Measurements from ENCODE around the gene UNC5C.

The UNC5C gene

DNA sequence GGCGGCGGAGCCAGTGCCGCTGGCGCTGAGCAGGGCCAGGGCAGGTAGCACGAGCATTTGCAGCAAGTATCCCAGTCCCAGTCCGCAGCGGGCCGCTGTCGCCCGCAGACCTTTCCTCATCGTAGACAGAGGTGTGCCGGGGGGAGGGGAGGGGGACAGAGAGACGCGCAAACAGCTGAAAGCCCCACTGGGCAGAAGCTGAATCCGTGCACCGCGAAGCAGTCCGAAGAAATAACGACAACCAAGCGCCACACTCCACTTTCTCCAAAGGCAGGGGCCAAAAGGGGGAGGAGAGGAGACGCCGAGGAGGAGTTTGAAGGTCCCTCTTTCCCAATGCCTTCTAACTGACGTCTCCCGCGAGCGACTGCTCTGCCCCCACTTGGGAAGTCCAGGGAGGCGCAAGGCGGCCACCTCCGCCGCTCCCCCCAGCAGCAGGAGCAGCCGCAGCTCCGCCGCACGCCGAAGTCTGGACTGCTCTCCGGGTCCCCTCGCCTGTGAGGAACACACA lies at the start of gene UNC5C:
Gene UNC5C, minus strand, starts transcription at position 236 of the 508 bp plus-strand sequence.
- no peak for DNase-seq

DNA sequence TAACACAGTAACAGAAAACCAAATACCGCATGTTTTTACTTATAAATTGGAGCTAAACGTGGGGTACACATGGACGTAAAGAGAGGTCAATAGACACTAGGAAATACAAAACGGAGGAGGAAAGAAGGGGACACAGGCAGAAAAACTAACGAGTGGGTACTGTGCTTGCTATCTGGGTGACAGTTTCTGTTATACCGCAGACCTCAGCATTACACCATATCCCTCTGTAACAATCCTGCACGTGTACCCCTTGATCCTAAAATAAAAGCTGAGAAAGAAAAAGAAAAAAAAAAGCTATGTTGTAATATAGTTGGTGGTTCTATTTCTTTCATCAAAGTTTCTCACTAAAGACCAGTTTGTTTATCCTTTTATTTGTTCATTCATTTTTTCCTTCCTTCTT lies 47.9 kb upstream of the UNC5C start:
- DNase-seq: no peak

DNA sequence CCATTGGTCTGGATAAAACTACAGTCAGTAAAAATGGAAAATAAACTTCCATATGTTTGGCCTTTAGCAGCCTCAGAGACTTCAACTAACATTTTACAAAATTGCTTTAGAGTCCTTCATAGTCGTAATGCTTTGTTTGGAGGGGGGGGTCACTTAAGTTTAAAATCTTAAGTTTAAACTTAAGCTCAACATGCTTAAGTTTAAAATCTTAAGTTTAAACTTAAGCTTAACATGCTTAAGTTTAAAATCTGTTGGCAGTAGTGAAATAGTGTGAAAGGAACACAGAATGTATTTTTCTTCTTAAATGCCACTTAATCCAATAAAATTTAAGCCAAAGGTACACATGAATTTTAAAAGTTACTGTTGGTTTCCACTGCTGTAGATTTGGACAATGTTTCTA lies 45.9 kb upstream of the UNC5C start:
- DNase-seq: no peak

DNA sequence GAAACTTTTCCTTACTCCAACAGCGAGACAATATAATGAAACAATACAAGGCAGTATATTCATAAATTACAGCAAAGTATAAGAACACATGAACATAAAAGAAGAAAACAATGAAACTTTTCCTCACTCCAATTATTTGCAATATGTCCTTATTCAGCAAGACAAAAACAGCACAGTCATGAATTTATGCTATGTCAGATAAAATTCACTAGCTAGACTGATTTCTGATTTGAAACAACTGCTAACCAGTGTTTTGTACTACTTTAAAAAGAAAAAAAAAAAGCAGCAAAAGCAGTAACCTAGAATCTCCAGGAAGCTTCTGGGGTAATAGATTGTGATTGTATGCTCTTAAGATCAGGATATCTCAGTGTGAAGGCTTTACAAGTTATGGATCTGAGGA lies 45.2 kb upstream of the UNC5C start:
- no peak for DNase-seq

DNA sequence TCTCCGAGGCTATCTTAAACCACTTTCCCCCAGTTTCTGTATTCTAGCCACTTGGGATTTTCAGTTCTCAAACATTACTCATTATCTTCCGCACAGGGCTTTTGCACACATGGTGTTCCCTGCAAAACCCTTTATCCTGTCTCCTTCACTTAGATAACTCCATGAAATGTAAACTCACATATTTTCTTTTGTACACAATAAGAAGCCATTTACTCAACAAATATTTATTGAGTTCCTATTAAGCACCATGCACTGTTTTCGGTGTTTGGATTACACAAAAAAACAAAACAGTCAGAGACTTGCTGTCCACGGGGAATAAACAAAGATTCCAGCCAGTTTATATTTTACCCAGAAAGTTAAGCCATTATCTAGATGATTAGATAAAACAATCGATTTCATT lies 42.5 kb upstream of the UNC5C start:
- no peak for DNase-seq

DNA sequence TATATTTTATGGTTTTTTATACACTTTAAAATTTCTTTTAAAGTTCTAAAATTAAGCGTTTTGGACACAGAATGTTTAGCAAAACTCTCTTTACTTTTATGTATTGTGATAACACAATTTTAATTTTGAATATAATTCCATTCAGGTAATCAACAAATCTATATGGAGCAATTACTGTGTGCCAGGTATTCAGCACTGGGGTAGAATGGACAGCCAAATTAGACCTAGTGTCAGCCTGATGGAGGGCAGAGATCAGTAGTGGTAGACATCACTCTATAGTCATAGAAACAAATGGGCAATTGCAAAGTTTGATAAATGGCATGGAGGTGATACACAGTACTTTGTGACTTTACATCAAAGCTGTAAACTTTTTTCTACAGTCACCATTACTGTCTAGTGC lies 41.8 kb upstream of the UNC5C start:
- DNase-seq: no peak

DNA sequence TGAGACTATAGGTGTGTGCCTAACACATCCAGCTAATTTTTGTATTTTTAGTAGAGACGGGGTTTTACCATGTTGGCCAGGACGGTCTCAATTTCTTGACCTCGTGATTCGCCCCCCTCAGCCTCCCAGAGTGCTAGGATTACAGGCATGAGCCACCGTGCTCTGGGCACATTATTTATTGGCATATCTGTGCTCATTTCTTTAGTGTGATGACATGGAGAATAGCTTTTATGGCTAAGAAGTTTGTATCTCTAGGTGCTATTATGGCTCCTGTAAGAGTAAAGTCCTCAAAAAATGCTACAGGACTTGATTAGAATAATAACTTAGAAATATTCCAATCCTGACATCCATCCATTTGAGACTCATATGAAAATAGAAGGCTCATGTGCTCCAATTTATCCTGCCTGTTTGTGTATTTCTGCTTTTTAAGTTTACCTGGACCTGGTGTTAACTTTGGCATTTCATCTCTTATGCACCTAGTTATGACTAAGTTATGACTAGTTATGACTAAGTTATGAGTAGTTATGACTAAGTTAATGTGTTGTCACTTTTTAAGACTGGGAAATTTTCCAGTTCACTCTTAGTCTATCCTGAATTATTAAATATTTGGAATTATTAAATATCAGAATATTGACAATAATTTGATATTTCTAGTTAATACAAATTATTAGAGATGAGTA lies 36.4 kb upstream of the UNC5C start:
- DNase-seq: no peak

DNA sequence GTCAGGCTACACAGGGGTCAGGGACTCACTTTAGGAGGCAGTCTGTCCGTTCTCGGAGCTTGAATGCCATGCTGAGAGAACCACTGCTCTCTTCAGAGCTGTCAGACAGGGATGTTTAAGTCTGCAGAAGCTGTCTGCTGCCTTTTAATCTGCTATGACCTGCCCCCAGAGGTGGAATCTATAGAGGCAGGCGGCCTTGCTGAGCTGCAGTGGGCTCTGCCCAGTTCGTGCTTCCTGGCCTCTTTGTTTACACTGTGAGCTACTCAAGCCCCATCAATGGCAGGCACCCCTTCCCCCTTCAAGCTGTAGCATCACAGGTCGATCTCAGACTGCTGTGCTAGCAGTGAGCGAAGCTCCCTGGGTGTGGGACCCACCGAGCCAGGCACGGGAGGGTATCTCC lies 31.5 kb upstream of the UNC5C start:
- DNase-seq: no peak

DNA sequence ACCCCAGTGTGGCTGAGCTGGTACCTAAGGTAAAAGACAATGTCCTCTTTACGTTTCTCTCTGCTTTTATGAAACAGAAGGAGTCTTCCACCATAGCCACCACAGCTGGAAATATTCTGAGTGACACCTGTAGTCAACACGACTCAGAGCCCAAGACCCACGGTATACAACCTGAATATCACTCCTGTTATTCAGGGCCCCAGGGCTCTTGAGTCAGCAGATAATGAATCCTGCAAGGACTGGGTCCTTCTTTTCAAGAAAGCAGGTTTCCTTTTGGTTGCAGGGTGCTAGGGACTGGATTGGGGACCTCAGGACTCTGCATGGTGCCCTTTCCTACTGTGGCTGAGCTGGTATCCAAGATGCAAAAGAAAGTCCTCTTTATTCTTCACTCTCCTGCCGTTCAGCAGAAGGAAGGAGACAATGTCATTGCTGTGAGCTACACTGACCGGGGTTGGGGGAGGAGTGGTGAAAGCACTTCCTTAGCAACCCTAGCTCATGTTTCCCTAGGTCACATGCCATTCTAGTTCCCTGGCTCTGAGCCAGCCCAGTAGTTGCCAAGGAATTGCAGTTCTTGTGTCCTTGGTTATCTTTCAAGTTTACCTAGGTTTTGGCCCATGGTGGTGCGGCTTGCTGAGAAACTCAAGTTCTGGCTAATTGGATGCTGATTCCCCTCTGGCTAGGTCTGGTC lies 23.7 kb upstream of the UNC5C start:
- DNase-seq: no peak

DNA sequence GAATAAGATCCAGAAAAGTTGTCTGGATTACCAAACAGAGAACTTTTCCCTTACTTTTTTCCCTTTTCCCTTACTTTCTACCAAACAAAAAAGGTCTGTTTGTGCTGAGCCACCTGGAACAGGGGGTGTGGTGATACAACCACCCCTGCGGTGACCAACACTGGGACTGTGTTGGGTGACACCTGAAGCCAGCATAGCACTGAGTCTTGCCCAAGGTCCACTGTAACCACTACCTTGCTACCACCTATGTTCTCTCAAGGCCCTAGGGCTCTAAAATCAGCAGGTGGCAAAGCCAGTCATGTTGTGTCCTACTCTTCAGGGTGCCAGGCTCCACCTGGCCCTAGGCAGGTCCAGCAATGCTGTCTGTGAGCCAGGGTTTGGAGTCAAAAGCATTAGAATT lies 22.8 kb upstream of the UNC5C start:
- no peak for DNase-seq

DNA sequence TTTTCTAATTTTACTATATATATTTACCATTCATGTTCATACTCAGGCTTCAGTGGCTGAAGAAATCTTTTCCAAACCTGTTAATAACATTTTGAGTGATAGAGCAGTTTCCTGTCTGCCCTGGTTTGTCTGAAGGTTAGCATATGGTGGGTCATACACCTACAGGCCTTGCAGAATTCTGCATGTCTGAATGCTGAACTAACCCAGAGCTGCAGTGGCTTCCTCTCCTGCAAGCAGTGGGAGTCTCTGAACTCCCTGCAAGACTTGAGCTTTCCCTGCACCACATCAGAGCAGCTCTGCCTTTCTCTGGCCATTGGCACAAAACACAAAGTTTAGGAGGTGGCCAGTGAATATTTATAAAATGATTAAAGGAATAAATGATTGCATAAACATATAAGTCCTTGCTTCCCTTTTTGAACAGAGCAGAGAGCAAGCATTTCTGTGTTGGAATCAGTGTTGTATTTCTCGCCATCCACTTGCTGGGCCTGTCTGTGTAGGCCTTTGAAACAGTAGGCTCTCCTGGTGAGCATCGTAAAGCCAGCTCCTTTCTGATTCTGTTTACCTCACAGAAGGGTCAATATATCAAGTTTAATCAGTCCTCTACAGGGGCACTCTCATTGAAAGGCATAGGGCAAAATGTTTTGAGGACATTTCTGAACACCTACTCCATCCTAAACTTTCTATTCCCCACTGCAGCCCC lies 15.0 kb upstream of the UNC5C start:
- DNase-seq: no peak

DNA sequence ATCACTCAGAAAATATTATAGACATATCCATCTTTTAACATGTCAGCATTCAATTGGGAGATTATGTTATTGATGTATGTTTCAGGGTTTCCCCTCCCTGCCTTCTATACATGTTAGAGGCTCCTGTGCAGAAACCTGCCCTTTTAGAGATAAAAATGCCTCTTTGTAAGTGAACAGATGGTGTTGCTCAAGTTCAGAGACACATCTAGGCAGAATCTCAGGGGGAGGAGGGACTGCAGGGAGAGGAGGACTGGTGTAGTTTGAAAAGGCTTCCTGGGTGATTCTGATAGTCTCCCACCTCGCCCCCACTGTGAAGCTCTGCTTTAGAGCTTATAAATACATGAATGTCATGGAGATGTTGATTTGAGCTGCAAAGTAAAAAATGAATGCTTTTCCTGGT lies 12.0 kb upstream of the UNC5C start:
- no peak for DNase-seq

DNA sequence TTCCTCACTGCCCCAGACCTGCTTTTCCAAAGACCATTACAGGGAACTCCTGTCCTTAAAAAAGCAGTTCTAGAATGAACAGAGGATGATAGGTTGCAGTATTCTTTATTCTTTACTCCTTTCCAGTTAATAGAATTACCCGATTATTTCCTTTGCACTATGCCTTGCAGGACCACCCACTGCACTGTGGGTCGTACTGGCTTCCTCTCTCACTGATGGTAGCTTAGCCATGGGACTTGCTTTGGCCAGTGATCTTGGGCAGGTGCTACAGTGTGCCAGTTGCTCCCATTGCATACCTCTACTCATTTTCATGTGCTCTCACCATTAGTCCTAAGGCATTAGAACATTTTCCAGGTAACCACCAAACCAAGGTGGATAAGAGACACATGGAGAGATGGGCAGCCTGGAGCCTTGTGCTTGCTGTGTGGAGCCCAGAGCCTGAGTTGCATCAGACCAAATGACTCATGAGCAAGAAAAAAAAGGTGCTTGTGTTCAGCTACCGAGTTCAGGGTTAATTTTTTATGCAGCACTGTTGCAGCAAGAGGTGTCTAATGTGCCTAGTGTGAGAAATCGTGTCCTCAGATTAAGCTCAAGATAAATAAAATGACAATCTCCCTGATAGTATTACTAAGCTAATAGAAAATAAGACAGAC lies 7.6 kb upstream of the UNC5C start:
- no peak for DNase-seq

DNA sequence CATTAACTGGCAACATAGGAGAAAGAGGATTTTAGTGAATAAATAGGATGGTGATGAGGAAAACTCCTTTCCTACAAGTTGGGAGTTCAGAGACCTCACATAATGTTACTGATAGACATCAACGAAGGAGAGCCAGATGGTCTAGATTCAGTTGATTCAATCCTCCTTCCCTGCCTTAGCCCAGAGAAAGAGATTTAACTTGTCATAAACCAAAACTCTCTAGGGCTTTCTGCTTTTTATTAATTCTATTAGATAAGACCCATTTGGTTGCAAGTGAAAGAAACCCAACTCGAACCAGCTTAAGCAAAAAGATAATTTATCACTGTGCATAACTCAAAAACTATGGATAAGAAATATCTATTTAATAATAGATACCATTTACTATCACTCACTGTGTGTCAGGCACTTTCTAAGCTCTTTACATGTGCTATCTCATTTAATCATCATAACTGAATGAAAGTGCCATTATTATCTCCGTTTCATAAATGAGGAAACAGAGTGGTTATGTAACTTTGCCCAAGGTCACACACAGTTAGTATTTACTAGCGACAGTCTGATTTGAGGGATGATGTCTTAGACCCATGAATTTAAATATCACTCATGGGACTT lies 4.3 kb upstream of the UNC5C start:
- DNase-seq: no peak

DNA sequence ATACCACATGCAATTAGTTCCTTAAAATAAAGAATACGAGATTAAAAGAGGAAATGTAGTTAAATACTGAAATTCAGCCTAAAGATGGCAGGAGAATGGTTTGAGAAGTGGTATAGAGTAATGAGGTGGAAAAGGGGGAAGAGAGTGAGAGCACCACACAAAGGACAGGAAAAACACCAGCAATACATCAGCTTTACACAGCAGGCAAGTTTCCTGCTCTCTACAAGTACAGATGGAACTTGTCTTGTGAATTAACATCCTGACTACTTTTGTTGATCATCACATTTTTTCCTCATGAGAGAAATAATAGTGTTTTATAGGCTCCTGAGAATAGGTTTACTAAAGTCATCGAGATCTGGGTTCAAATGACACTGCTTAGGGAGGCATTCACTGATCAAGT lies 2.9 kb upstream of the UNC5C start:
- DNase-seq: no peak

DNA sequence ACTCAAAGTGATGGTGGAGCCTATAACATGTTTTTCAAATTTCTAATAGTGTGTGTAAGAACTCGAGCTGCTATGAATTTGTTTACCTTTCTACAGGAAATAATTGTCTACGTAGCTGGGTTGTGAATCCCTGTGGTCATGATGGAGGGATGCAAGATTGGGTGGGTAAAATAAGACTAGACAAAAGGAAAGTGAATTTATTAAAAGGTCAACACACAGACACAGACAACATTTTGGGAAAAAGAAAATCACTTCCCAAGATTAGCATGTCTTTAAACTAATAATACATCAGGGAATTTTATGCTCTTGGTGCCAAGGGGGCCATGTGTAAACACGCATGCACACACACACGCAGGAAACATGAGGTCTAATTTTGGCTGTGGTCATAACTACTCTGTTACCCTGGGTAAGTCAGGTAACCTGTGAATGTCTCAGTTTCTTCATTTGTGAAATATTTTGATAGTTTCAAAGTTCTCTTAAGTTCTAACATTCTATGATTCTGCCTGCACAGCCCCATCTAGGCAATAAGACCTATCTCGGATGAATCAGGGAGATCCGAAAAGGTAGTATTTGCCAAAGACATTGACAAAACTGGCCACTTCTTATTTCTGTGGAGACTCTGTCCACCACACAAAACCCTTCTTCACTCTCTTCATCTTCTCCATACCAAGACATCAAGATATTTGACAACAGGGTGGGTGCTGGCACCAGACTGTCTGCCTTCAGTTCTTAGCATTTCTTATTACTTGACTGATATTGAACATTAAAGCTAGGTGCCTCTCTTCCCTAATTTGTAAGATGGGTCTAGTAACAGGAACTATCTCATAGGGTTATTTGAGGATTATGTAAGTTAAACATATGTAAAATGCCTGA lies 1.6 kb upstream of the UNC5C start:
- DNase-seq: no peak

DNA sequence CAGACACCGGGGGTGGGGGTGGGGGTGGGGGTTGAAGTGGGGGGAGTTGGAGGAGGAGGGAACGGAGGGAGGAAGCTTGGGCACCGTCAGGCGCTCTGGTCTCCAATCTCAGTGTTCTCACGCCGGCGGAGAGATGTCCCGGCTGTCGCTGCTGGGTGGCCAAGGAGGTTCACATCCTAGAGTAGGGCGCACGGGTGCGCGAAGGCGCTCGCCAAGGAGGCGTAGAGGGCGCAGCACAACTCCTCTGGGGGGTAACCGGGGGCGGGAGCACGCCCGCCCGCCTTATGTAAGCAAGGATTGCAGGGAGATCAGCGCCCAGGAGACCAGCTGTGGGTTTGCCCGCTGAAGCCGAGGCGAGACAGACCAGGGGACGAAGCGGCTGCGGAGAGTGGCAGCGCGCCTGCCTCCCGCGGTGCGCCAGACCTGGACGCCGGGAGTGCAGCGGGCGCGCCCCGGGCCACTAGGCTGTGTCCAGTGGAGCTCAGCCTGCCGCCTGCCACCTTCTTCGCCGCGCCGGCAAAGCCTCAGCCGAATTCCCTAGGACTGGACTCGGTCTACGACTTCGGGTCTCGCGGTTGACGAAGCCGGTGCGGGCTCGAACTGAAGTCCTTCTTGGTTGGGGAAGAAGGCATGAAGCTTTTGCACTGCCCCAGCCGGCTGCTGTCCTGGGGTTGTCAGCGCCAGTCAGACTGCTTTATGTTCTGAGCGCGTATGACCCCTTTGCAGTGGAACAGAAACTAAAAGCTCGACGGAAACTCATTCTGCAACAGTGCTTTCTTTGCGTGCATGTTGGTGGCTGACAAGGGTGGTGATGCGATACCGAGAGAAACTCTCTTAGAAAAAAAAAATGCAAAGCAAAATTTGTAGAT lies 707 bp upstream of the UNC5C start:
- no peak for DNase-seq

DNA sequence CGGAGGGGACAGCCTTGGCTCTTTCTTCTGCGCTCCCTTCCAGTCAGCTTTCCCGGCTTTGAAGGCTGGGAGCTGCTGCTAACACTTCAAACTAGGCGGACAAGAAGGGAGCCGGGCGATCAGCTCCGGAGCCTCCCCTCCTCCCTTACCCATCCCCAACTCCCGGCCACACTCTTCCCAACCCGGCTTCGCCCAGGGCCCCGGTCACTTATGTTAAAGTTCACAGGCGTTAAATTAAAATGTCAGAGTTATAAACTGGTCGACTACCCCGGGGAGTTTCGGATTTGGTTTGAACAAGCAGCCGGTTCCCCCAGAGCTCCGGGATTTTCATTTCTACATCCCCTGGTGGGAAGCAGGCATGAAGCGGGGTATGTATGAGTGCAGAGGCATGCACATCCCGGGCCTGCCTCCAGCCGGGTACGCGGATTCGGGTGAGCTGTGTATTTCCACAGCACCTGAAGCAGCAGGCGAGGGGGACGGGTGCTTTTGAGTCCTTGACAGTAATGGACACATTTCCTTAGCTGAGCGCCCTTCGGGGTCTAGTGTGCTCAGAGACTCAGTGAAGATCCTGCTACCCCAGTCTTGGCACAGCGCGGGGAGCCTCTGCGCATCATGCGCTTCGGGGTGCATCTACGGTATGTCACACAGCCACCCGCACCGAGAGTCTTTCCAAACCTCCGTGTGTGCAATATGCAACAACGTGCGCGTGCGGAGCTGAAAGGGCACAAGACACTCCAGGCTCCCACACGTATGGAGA lies 880 bp downstream of the UNC5C start:
- DNase-seq: no peak

DNA sequence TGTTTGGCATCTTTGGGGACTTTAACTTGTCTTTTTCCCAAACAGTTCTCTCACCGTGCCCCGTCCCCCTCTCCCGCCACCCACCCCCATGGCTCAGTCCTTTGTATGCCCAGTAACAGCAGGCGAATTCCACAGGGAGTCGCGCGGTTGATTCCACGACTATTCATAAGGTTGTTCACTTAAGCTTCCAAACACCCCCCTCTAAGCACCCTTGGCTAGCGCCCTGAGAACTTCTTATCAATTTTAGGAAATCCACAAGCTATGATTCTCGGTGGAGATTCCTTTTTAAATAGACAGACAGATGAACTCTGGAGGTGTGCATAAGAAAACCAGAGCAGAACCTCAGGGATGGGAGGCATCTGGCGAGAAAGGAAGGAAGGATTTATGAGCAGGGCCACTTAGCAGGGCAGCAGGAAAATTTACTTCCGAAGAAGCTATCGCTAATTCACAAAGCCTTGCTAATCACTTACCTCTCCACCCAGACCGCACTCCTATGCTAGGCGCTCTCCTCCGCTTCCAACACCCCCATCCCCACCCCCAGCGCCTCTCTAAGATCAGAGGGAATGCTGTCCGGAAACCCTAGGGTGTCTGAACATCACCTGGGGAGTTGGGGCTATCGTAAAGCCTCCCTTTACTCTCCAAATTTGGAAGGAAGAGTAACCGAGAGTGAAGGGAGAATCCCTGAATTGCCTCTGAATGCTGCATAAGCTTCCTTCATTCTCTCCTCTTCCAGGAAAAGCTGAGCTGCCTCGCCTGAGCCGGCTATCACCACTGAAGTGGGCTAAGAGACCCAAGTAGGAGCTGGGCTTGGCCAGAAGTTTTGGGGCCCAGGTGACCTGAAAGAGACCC lies 1.7 kb downstream of the UNC5C start:
- no peak for DNase-seq
